ENCODE results near the gene XK.

DNA sequence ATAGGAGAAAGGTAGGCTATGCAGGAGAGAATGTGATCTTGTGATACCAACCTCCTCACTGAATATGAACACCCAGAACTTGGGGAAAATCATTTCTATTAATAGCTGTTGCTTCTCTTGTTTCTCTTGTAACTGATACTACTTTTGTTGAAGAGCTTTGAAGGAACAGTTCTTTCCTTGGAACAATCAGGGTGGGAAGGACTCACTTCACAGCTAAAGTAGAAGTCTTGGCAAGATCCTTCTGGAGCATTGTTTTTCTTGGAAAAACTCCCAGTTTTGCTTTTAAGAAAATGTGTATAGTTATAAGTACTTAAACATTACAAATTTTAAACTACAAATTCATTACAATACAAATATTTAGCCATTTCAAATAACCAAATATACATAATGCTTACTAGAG lies 19.1 kb upstream of the XK start:
- no peak for TF ChIP-seq POLR2A (IDR thresholded peaks at IDR 0.05; ENCODE audit: low read length)
- TF ChIP-seq GATA1 (IDR thresholded peaks at IDR 0.05; ENCODE audit: low read depth, low read length), result no peak
